H1 (cell line): ENCODE data around the gene ADAM22. TPM values are rescaled to one million over a fixed set of nuclear protein-coding genes. Genes with fewer than 3 reads are reported as not detected.

Experiments used
- polyA plus RNA-seq, 7 experiments: library from polyadenylated mRNA; depleted of rRNA in 3 of 7; stranded (reverse) in 5 of 7; unstranded in 2 of 7; fragments of >200 nt in 5 of 7; fragments of 200-250 nt in 2 of 7; gene quantifications; 1 replicate in 5 of 7; 2 replicates in 1 of 7; 4 replicates in 1 of 7; pipeline versions ENCODE4 v1.2.1 to v1.2.3, GENCODE V29; 2011 to 2013; ENCODE audit warnings: missing spikeins in 2 of 7, mixed read lengths in 2 of 7
- total RNA-seq: library from RNA; stranded (reverse); fragmentation: NEBNext Ultra II Directional; extraction: Animal tissue kit (Norgen Biotek cat#: 25700); gene quantifications from 2 replicates; pipeline ENCODE4 v1.2.1, GENCODE V29; 2021
- TF ChIP-seq, protein P1 (sequence below): IDR thresholded peaks from 2 replicates; pipeline ENCODE4 v1.6.1; 2011; ENCODE audit warnings: low read depth, mild to moderate bottlenecking, low read length; ENCODE audit not compliant: insufficient read depth

Gene ADAM22
- total and polyA plus RNA-seq, 2 of the 8 experiments (the other 6 are each of a cell fraction or from before 2014, with no cell fraction given) = 4.6 to 21.4 TPM

DNA sequence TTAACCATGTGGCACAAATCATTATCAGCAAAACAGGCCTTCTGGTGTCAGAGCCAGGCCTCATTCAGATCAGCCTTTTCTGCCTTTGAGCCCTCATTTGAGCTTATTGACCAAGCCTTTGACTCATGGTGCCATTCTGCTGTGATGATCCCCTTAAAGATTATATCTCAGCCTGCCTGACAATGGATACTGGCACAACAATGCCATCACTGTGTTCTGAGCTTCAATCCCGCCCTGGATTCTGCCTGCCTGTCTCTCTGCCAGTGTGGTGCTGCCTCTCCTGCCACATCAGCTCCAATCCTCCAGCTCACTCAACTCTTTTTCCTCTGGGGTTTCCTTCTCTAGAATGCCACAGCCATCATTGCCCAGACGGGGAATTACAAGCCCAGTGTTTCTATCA, 233.2 kb downstream of the ADAM22 start (continued):
- TF ChIP-seq, protein P1, sequence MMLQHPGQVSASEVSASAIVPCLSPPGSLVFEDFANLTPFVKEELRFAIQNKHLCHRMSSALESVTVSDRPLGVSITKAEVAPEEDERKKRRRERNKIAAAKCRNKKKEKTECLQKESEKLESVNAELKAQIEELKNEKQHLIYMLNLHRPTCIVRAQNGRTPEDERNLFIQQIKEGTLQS = no peak
